Peyer's patch (tissue), 4 donors: Measurements from ENCODE around the gene SMIM36. TPM values are rescaled to one million over a fixed set of nuclear protein-coding genes. Genes with fewer than 3 reads are reported as not detected.

ENCODE experiments used
- DNase-seq, 3 donors: peaks; one replicate each; pipeline ENCODE4 v3.0.0-alpha.2; 2017 to 2019
- H3K27ac ChIP-seq, 4 donors: fragments of 200-600 bp; sonication (generic); one replicate each; pipeline ENCODE4 v1.5.1; 2016 to 2019
- H3K27me3 ChIP-seq, 2 donors: fragments of 200-600 bp; sonication (generic); one replicate each; pipeline ENCODE4 v1.5.1; 2019
- H3K36me3 ChIP-seq, 3 donors: fragments of 200-600 bp; sonication (generic); one replicate each; pipeline ENCODE4 v1.5.1; 2016 to 2019
- H3K4me1 ChIP-seq, 4 donors: fragments of 200-600 bp; sonication (generic); one replicate each; pipeline ENCODE4 v1.5.1; 2016 to 2019
- H3K4me3 ChIP-seq, 4 donors: fragments of 200-600 bp; sonication (generic); 1 replicate in 3 of 4; 2 replicates in 1 of 4; pipeline ENCODE4 v1.5.1; 2016 to 2019; ENCODE audit warnings: mild to moderate bottlenecking in 1 of 4
- H3K9me3 ChIP-seq, 4 donors: fragments of 200-600 bp; sonication (generic); one replicate each; pipeline ENCODE4 v1.5.1; 2016 to 2019; ENCODE audit warnings: mild to moderate bottlenecking in 1 of 4
- CTCF ChIP-seq, 6 experiments: fragments of 450-650 bp in 4 of 6; fragments of 200-600 bp in 2 of 6; sonication (generic) in 1 of 6; IDR thresholded peaks; one replicate each; pipeline ENCODE4 v1.5.1; 2017 to 2019; ENCODE audit warnings: antibody characterized with exemption in 6 of 6, mild to moderate bottlenecking in 3 of 6, moderate library complexity in 1 of 6
- POLR2A ChIP-seq, 2 donors: fragments of 450-650 bp; IDR thresholded peaks; one replicate each; pipeline ENCODE4 v1.5.1; 2017; ENCODE audit warnings: antibody characterized with exemption in 2 of 2, mild to moderate bottlenecking in 2 of 2, moderate library complexity in 2 of 2
- total RNA-seq, 4 donors: library from RNA; depleted of rRNA; stranded (reverse); fragments of >200 nt; gene quantifications; one replicate each; pipeline ENCODE4 v1.1.0, GENCODE V29; 2016

Gene SMIM36
- total RNA-seq, 4 donors from 2014 or later, result not detected

- Histone ChIP-seq H3K36me3 (no peaks in the 10 kb centered on the region), H3K27me3 (no peaks in the 10 kb centered on the region), H3K9me3 (no peaks in the 10 kb centered on the region), H3K27ac (peak overlapping the region in 2 of 4 donors; percentile 10 to 51), H3K4me1 (peaks cover 0 to 4% (median 2%) of the 10 kb centered on the region in 4 donors), H3K4me3 (no peak overlapping the region)
- no peak for DNase-seq
- no peak for TF ChIP-seq CTCF (IDR thresholded peaks at IDR 0.05)
- TF ChIP-seq POLR2A (IDR thresholded peaks at IDR 0.05), result no peak
These were observed 66.5 kb downstream of the SMIM36 start for GRCh38 chr17:55444471-55445441.

GRCh38 chr17:55443904-55444303, 67.3 kb downstream of the SMIM36 start:
- Histone ChIP-seq H3K4me3 (no peak overlapping the region), H3K4me1 (peaks cover 0 to 4% (median 2%) of the 10 kb centered on the region in 4 donors), H3K9me3 (no peaks in the 10 kb centered on the region), H3K27ac (peak overlapping the region in 1 of 4 donors; percentile 51), H3K36me3 (no peaks in the 10 kb centered on the region), H3K27me3 (no peaks in the 10 kb centered on the region)
- no peak for TF ChIP-seq POLR2A (IDR thresholded peaks at IDR 0.05)
- no peak for TF ChIP-seq CTCF (IDR thresholded peaks at IDR 0.05)
- DNase-seq, result no peak

GRCh38 chr17:55442953-55443683, 68.1 kb downstream of the SMIM36 start:
- no peak for DNase-seq
- peak overlapping the region in 2 of 4 donors; percentile 35 to 63 for H3K27ac ChIP-seq
- no peaks in the 10 kb centered on the region for H3K9me3 ChIP-seq
- no peak overlapping the region for H3K4me3 ChIP-seq
- TF ChIP-seq CTCF (IDR thresholded peaks at IDR 0.05), result no peak
- no peak for TF ChIP-seq POLR2A (IDR thresholded peaks at IDR 0.05)
- H3K4me1 ChIP-seq, result peaks cover 0 to 4% (median 2%) of the 10 kb centered on the region in 4 donors
- H3K36me3 ChIP-seq, result no peaks in the 10 kb centered on the region
- H3K27me3 ChIP-seq, result no peaks in the 10 kb centered on the region

- peak overlapping the region in 2 of 4 donors; percentile 35 to 63 for H3K27ac ChIP-seq
- H3K4me1 ChIP-seq, result peaks cover 0 to 4% (median 2%) of the 10 kb centered on the region in 4 donors
- no peaks in the 10 kb centered on the region for H3K27me3 ChIP-seq
- H3K4me3 ChIP-seq, result no peak overlapping the region
- no peaks in the 10 kb centered on the region for H3K36me3 ChIP-seq
- DNase-seq, result no peak
- no peaks in the 10 kb centered on the region for H3K9me3 ChIP-seq
- TF ChIP-seq POLR2A (IDR thresholded peaks at IDR 0.05) (no peak), CTCF (IDR thresholded peaks at IDR 0.05) (no peak)
These were observed 68.8 kb downstream of the SMIM36 start for GRCh38 chr17:55442462-55442861.

GRCh38 chr17:55441544-55441943, 69.7 kb downstream of the SMIM36 start:
- no peak for TF ChIP-seq CTCF (IDR thresholded peaks at IDR 0.05)
- no peak for TF ChIP-seq POLR2A (IDR thresholded peaks at IDR 0.05)
- no peak for DNase-seq
- Histone ChIP-seq H3K27me3 (no peaks in the 10 kb centered on the region), H3K4me3 (no peak overlapping the region), H3K36me3 (no peaks in the 10 kb centered on the region), H3K9me3 (no peaks in the 10 kb centered on the region), H3K27ac (peak overlapping the region in 1 of 4 donors; percentile 63), H3K4me1 (peaks cover 0 to 4% (median 1%) of the 10 kb centered on the region in 4 donors)
